Gastroesophageal sphincter (tissue), 4 donors: Measurements from ENCODE around the gene CENPU. TPM values are rescaled to one million over a fixed set of nuclear protein-coding genes. Genes with fewer than 3 reads are reported as not detected.

Experiments
- ATAC-seq: fragments of 150-250 bp; one replicate; pipeline ENCODE4 v1.9.1; 2016; ENCODE audit warnings: mild to moderate bottlenecking, moderate library complexity
- H3K27ac ChIP-seq, 4 donors: fragments of 200-600 bp; sonication (generic) in 3 of 4; 1 replicate in 3 of 4; 2 replicates in 1 of 4; pipeline ENCODE4 v1.5.1; 2016 to 2019
- H3K27me3 ChIP-seq: fragments of 200-600 bp; sonication (generic); one replicate; pipeline ENCODE4 v1.5.1; 2019
- H3K36me3 ChIP-seq, 2 donors: fragments of 200-600 bp; sonication (generic); one replicate each; pipeline ENCODE4 v1.5.1; 2019; ENCODE audit warnings: control low read depth in 1 of 2
- H3K4me1 ChIP-seq, 3 donors: fragments of 200-600 bp; sonication (generic); 1 replicate in 2 of 3; 2 replicates in 1 of 3; pipeline ENCODE4 v1.5.1; 2016 to 2019; ENCODE audit warnings: control low read depth in 2 of 3
- H3K4me3 ChIP-seq, 2 donors: fragments of 200-600 bp; sonication (generic); one replicate each; pipeline ENCODE4 v1.5.1; 2019; ENCODE audit warnings: mild to moderate bottlenecking in 1 of 2, moderate library complexity in 1 of 2
- H3K9me3 ChIP-seq, 3 donors: fragments of 200-600 bp; sonication (generic); one replicate each; pipeline ENCODE4 v1.5.1; 2017 to 2019; ENCODE audit warnings: control low read depth in 2 of 3
- CTCF ChIP-seq, 4 experiments: fragments of 200-600 bp in 2 of 4; fragments of 450-650 bp in 2 of 4; sonication (generic) in 1 of 4; IDR thresholded peaks; one replicate each; pipeline ENCODE4 v1.5.1; 2017 to 2019; ENCODE audit warnings: antibody characterized with exemption in 4 of 4, mild to moderate bottlenecking in 2 of 4, moderate library complexity in 2 of 4
- EP300 ChIP-seq: sonication (generic); formaldehyde crosslinking; IDR thresholded peaks from one replicate; pipeline ENCODE4 v1.6.1; 2017; ENCODE audit warnings: antibody characterized with exemption, mild to moderate bottlenecking
- POLR2A ChIP-seq, 2 donors: fragments of 450-650 bp; IDR thresholded peaks; one replicate each; pipeline ENCODE4 v1.6.1; 2017; ENCODE audit warnings: antibody characterized with exemption in 2 of 2, mild to moderate bottlenecking in 2 of 2, moderate library complexity in 1 of 2
- POLR2AphosphoS5 ChIP-seq: sonication (generic); formaldehyde crosslinking; IDR thresholded peaks from one replicate; pipeline ENCODE4 v1.6.1; 2017; ENCODE audit warnings: antibody characterized with exemption
- WGBS, 2 donors: methylation state at CpG; one replicate each; pipeline ENCODE4 v1.1.5; 2018; ENCODE audit warnings: low coverage in 1 of 2; 5-methylcytosine and 5-hydroxymethylcytosine counted together
- total RNA-seq, 4 donors: library from RNA; depleted of rRNA; stranded (reverse); fragments of >200 nt; gene quantifications; one replicate each; pipeline ENCODE4 v1.1.0, GENCODE V29; 2016

The CENPU gene
- total RNA-seq, 4 donors from 2014 or later: 0.54 to 8.0 (median 1.1) TPM; not detected in 1

GRCh38 chr4:184681916-184682315, 52.0 kb downstream of the CENPU start:
- Histone ChIP-seq H3K9me3 (no peaks in the 10 kb centered on the region), H3K4me1 (no peaks in the 10 kb centered on the region), H3K27me3 (no peaks in the 10 kb centered on the region), H3K27ac (no peak overlapping the region), H3K4me3 (no peak overlapping the region), H3K36me3 (peaks cover 0 to 40% of the 10 kb centered on the region in 2 donors)
- TF ChIP-seq POLR2A (IDR thresholded peaks at IDR 0.05): no peak
- no peak for TF ChIP-seq CTCF (IDR thresholded peaks at IDR 0.05)
- no peak for TF ChIP-seq POLR2AphosphoS5
- TF ChIP-seq EP300: no peak
- 88 to 100% methylated on average over 1 of the region's 1 CpG for WGBS, 2 donors
- ATAC-seq: no peak

- WGBS, 2 donors: 73 to 77% methylated on average over 4 to 9 of the region's 9 CpGs
- Histone ChIP-seq H3K4me3 (no peak overlapping the region), H3K9me3 (no peaks in the 10 kb centered on the region), H3K27me3 (no peaks in the 10 kb centered on the region), H3K36me3 (peaks cover 0 to 32% of the 10 kb centered on the region in 2 donors), H3K4me1 (no peaks in the 10 kb centered on the region), H3K27ac (no peak overlapping the region)
- ATAC-seq: no peak
- TF ChIP-seq CTCF (IDR thresholded peaks at IDR 0.05) (no peak), EP300 (no peak), POLR2A (IDR thresholded peaks at IDR 0.05) (no peak), POLR2AphosphoS5 (no peak)
These were observed 53.2 kb downstream of the CENPU start for GRCh38 chr4:184680698-184681097.

- Histone ChIP-seq H3K9me3 (no peaks in the 10 kb centered on the region), H3K36me3 (peaks cover 0 to 62% of the 10 kb centered on the region in 2 donors), H3K4me1 (no peaks in the 10 kb centered on the region), H3K27ac (no peak overlapping the region), H3K4me3 (no peak overlapping the region), H3K27me3 (no peaks in the 10 kb centered on the region)
- WGBS, 2 donors: 84 to 90% methylated on average over 3 of the region's 3 CpGs
- ATAC-seq: no peak
- TF ChIP-seq CTCF (IDR thresholded peaks at IDR 0.05): no peak
These were observed 57.9 kb downstream of the CENPU start for GRCh38 chr4:184675821-184676492.

GRCh38 chr4:184675018-184675417, 58.9 kb downstream of the CENPU start:
- TF ChIP-seq POLR2A (IDR thresholded peaks at IDR 0.05) (no peak), CTCF (IDR thresholded peaks at IDR 0.05) (no peak), POLR2AphosphoS5 (no peak), EP300 (no peak)
- H3K36me3 ChIP-seq: peaks cover 0 to 71% of the 10 kb centered on the region in 2 donors
- 97% methylated on average over 5 of the region's 5 CpGs; no CpG with 5 or more reads in 1 of the 2 donors for WGBS, 2 donors

GRCh38 chr4:184674011-184674410, 59.9 kb downstream of the CENPU start:
- no peaks in the 10 kb centered on the region for H3K9me3 ChIP-seq
- H3K4me3 ChIP-seq: no peak overlapping the region
- H3K27me3 ChIP-seq: no peaks in the 10 kb centered on the region
- peaks cover 0 to 73% of the 10 kb centered on the region in 2 donors for H3K36me3 ChIP-seq
- no peak overlapping the region for H3K27ac ChIP-seq
- ATAC-seq: no peak
- TF ChIP-seq POLR2AphosphoS5 (no peak), CTCF (IDR thresholded peaks at IDR 0.05) (no peak)
- 83 to 97% methylated on average over 2 to 3 of the region's 4 CpGs for WGBS, 2 donors
- H3K4me1 ChIP-seq: no peaks in the 10 kb centered on the region

More at GRCh38 chr4:184675018-184675417, 58.9 kb downstream of the CENPU start:
- H3K9me3 ChIP-seq: no peaks in the 10 kb centered on the region
- no peak overlapping the region for H3K4me3 ChIP-seq
- no peaks in the 10 kb centered on the region for H3K27me3 ChIP-seq
- no peak for ATAC-seq
- no peak overlapping the region for H3K27ac ChIP-seq
- H3K4me1 ChIP-seq: no peaks in the 10 kb centered on the region
